Measurements from ENCODE around the gene TSTD2. TPM values are rescaled to one million over a fixed set of nuclear protein-coding genes. Genes with fewer than 3 reads are reported as not detected.
"Not testable (repeated sequence)": the region's sequence is repeated elsewhere in the genome, so short reads cannot be mapped to it uniquely, and the experiment has no call there.

Gene TSTD2
- total RNA-seq, 2 donors from 2014 or later, result 14.2 to 18.1 TPM

- ATAC-seq (peak; percentile 41 to 58), DNase-seq (ENCODE audit: low spot score in 2 of 2) (peak in 1 of 2 donors; percentile 30)
- H3K36me3 Mint-ChIP-seq, result peaks cover 0 to 19% of the 10 kb centered on the region in 2 donors
- H3K27ac Mint-ChIP-seq, result no peak overlapping the region
- peaks cover 0 to 4% of the 10 kb centered on the region in 2 donors for H3K9me3 Mint-ChIP-seq
These were observed 57.4 kb downstream of the TSTD2 start for GRCh38 chr9:97575673-97576200.

- peak; percentile 39 to 55 for DNase-seq (ENCODE audit: low spot score in 2 of 2)
- peak overlapping the region; percentile 76 to 94 for H3K27ac Mint-ChIP-seq
- peaks cover 0 to 19% of the 10 kb centered on the region in 2 donors for H3K36me3 Mint-ChIP-seq
- not testable (repeated sequence) for H3K9me3 Mint-ChIP-seq
- ATAC-seq, result peak; percentile 56 to 58
These were observed 58.1 kb downstream of the TSTD2 start for GRCh38 chr9:97574921-97575672.

- not testable (repeated sequence) for H3K9me3 Mint-ChIP-seq, H3K27ac Mint-ChIP-seq, ATAC-seq
- DNase-seq (ENCODE audit: low spot score in 2 of 2), result peak in 1 of 2 donors; percentile 42
- H3K36me3 Mint-ChIP-seq, result peaks cover 0 to 13% of the 10 kb centered on the region in 2 donors
These were observed 59.0 kb downstream of the TSTD2 start for GRCh38 chr9:97574101-97574571.

- Mint-ChIP-seq H3K9me3 (peaks cover 0 to 4% of the 10 kb centered on the region in 2 donors), H3K36me3 (peaks cover 0 to 13% of the 10 kb centered on the region in 2 donors), H3K27ac (peak overlapping the region in 1 of 2 donors; percentile 25)
- DNase-seq (ENCODE audit: low spot score in 2 of 2), result peak in 1 of 2 donors; percentile 13
- ATAC-seq, result peak in 1 of 2 donors; percentile 60
These were observed 59.6 kb downstream of the TSTD2 start for GRCh38 chr9:97573482-97574073.

- Mint-ChIP-seq H3K9me3 (peaks cover 0 to 4% of the 10 kb centered on the region in 2 donors), H3K27ac (no peak overlapping the region), H3K36me3 (peaks cover 0 to 13% of the 10 kb centered on the region in 2 donors)
- ATAC-seq (no peak), DNase-seq (ENCODE audit: low spot score in 2 of 2) (peak in 1 of 2 donors; percentile 9)
These were observed 60.2 kb downstream of the TSTD2 start for GRCh38 chr9:97572892-97573365.

- DNase-seq (ENCODE audit: low spot score in 2 of 2), result peak in 1 of 2 donors; percentile 23
These were observed 60.8 kb downstream of the TSTD2 start for GRCh38 chr9:97572196-97572891.

GRCh38 chr9:97571664-97572063 is 61.5 kb downstream of the TSTD2 start:
- no peak for DNase-seq (ENCODE audit: low spot score in 2 of 2)
- Mint-ChIP-seq H3K36me3 (peaks cover 0 to 13% of the 10 kb centered on the region in 2 donors), H3K27ac (no peak overlapping the region), H3K9me3 (peaks cover 0 to 4% of the 10 kb centered on the region in 2 donors)
- ATAC-seq, result no peak

More at GRCh38 chr9:97572196-97572891, 60.8 kb downstream of the TSTD2 start:
- Mint-ChIP-seq H3K27ac (no peak overlapping the region), H3K36me3 (peaks cover 0 to 13% of the 10 kb centered on the region in 2 donors), H3K9me3 (peaks cover 0 to 4% of the 10 kb centered on the region in 2 donors)
- no peak for ATAC-seq

GRCh38 chr9:97570899-97571298 is 62.3 kb downstream of the TSTD2 start:
- peaks cover 0 to 13% of the 10 kb centered on the region in 2 donors for H3K36me3 Mint-ChIP-seq
- ATAC-seq, result no peak

GRCh38 chr9:97568461-97569275 is 64.5 kb downstream of the TSTD2 start:
- H3K9me3 Mint-ChIP-seq, result peaks cover 0 to 2% of the 10 kb centered on the region in 2 donors
- ATAC-seq (no peak), DNase-seq (ENCODE audit: low spot score in 2 of 2) (peak in 1 of 2 donors; percentile 50)
- peaks cover 0 to 3% of the 10 kb centered on the region in 2 donors for H3K36me3 Mint-ChIP-seq
- no peak overlapping the region for H3K27ac Mint-ChIP-seq

More at GRCh38 chr9:97570899-97571298, 62.3 kb downstream of the TSTD2 start:
- Mint-ChIP-seq H3K27ac (no peak overlapping the region), H3K9me3 (peaks cover 0 to 4% of the 10 kb centered on the region in 2 donors)
- peak in 1 of 2 donors; percentile 40 for DNase-seq (ENCODE audit: low spot score in 2 of 2)

GRCh38 chr9:97567894-97568202 is 65.3 kb downstream of the TSTD2 start:
- H3K36me3 Mint-ChIP-seq, result no peaks in the 10 kb centered on the region
- no peak for ATAC-seq
- DNase-seq (ENCODE audit: low spot score in 2 of 2), result peak in 1 of 2 donors; percentile 2
- H3K27ac Mint-ChIP-seq, result no peak overlapping the region
- no peaks in the 10 kb centered on the region for H3K9me3 Mint-ChIP-seq

- DNase-seq (ENCODE audit: low spot score in 2 of 2) (peak in 1 of 2 donors; percentile 18), ATAC-seq (no peak)
- Mint-ChIP-seq H3K9me3 (no peaks in the 10 kb centered on the region), H3K27ac (no peak overlapping the region), H3K36me3 (no peaks in the 10 kb centered on the region)
These were observed 65.8 kb downstream of the TSTD2 start for GRCh38 chr9:97567182-97567893.

- no peak for ATAC-seq
- no peaks in the 10 kb centered on the region for H3K36me3 Mint-ChIP-seq
- H3K9me3 Mint-ChIP-seq, result no peaks in the 10 kb centered on the region
- H3K27ac Mint-ChIP-seq, result no peak overlapping the region
- peak in 1 of 2 donors; percentile 7 for DNase-seq (ENCODE audit: low spot score in 2 of 2)
These were observed 67.9 kb downstream of the TSTD2 start for GRCh38 chr9:97565262-97565661.

GRCh38 chr9:97564291-97565175 is 68.6 kb downstream of the TSTD2 start:
- ATAC-seq, result no peak
- Mint-ChIP-seq H3K9me3 (no peaks in the 10 kb centered on the region), H3K36me3 (no peaks in the 10 kb centered on the region), H3K27ac (no peak overlapping the region)
- DNase-seq (ENCODE audit: low spot score in 2 of 2), result peak in 1 of 2 donors; percentile 31

- DNase-seq (ENCODE audit: low spot score in 2 of 2) (peak in 1 of 2 donors; percentile 30), ATAC-seq (no peak)
- Mint-ChIP-seq H3K36me3 (no peaks in the 10 kb centered on the region), H3K9me3 (no peaks in the 10 kb centered on the region), H3K27ac (no peak overlapping the region)
These were observed 69.6 kb downstream of the TSTD2 start for GRCh38 chr9:97563458-97564135.

Data from activated naive CD4-positive, alpha-beta T cell treated with anti-CD3 and anti-CD28 coated beads, Interleukin-2, amount 50 U/mL, for 72 hours (primary cell).